Activated CD8-positive, alpha-beta memory T cell treated with anti-CD3 and anti-CD28 coated beads, Interleukin-2, amount 50 U/mL, for 4 hours (primary cell): Measurements from ENCODE around the gene DLG2.

Source experiments
- DNase-seq: peaks from one replicate; pipeline ENCODE4 v3.0.0-alpha.2; 2020

DLG2 gene

GRCh38 chr11:84297570-84297969 lies 1329.6 kb downstream of the DLG2 start:
- DNase-seq = no peak

DNA sequence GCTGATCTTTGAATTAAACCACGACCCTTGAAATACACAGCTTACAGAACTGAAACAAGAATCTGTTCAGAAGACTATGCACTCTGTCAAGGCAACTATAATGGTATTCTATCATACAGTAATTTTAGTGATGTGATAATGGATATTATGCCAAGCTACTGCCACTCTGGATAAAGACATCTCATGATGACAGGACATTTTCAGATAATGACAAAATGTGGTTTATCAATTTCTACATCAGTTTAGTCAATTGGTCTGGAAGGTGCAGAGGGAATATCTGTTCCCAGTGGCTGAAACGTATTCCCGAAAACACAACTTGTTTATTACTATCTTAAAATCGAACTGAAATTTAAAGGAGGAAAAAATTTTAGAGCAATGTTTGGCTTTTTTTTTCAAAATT lies 1331.3 kb downstream of the DLG2 start:
- no peak for DNase-seq

DNA sequence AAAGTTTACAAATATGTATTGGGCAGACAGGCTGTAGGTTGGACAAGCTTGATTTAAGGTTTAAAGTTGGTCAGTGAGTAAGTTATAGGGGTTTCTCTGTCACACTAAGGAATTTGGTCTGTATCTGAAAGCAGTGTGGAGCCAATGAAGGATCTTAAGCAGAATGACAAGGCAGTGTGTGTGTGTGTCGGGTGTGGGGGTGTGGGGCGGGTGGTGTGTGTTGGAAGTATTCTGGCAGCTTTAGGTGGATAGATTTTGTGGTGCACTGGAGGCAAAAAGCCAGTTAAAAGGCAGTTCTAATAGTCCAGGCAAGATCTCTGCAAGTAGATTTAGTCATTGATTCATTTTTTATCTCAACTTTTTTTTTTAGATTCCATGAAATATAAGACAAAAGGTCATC lies 1334.2 kb downstream of the DLG2 start:
- DNase-seq = no peak

DNA sequence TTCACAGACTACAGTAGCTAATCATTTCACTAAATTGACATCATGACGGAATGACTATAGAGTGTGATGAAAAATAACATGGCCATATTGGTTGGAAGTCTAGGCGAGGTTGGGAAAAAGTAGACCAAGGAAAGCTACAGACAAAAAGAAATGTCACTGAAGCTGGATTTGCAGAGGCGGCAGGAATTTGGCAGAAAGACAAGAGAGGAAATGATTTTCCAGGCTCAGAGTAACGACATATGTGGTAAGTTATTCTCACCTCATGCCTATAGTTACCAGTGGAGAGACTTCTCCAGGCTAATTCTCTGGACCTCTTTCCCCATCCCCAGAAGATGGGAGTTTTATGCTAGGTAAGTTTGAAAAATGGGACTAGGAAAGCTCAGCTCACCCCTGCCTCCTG lies 1335.1 kb downstream of the DLG2 start:
- no peak for DNase-seq

DNA sequence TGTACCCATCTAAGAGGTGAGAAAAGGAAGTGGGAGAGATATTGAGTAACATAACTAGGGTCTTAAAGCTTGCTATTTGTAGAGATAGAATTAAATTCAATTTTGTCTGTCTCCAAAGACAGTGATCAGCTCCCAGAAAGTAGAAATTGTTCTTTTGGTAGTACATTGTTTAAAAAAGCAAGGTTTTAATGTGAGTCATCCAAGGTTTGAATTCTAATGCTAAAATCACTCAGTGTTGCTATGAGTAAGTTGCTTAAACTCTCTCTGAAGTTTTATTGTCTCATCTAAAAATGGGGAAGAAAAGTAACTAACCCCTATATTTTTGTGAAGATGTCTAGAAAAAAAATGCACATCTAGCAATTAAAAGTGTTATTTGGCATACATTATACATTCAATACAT lies 1336.5 kb downstream of the DLG2 start:
- no peak for DNase-seq

- DNase-seq = no peak
These were observed 1337.7 kb downstream of the DLG2 start for GRCh38 chr11:84289381-84289906.

GRCh38 chr11:84273541-84273940 lies 1353.6 kb downstream of the DLG2 start:
- DNase-seq = no peak

DNA sequence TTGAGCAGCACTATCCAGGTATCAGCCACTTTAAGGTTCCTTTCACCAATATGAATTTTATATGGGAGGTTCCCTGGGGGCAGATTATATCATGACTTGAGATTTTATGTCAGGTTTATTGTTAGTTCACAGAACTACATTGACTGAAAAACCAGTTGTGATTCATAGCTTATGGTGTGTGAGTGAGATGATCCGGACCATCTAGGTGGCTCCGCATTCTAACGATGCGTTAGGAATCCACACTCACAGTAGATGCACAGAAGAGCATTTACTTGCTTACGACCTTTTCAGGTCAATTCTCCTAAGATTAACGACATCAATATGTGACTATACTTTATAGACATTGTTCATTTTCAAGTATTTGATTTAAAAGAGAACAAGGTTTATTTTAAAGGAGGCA lies 1356.7 kb downstream of the DLG2 start:
- no peak for DNase-seq

- no peak for DNase-seq
These were observed 1363.1 kb downstream of the DLG2 start for GRCh38 chr11:84264066-84264465.

DNA sequence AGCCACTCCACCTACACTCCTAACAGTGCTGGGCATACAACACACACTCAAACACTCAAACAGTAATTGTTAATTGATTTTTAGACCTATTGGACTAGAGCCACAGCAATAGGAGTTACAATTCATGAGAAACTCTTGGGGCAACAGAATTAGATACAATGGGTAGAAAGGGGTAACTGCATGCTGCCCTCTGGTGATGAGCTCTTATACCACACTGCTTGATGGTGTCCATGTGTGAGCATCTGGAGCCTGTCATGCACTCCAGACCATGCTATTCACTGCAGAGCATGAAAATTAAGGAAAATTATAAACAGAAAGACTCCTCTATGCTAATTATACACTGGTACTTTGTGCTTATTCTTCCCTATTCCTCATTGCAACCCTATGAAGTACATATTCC lies 1365.4 kb downstream of the DLG2 start:
- no peak for DNase-seq

DNA sequence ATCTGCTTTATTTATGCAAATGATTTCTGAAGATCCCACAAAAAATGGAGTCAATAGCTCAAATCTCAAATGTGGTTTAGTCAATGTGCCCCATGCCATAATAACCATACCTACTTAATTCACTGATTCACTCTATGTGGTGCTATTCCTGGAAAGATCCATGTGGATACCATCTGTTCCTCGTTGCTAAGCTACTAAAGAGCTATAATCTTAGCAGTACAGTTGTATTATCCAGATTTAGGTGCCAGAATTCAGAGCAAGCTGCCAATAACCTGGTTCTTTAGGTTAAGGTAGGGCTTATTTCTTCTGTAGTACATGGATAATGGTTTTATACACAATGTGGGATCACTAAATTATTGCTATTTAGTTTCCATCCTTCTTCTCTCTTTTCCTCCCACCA lies 1366.3 kb downstream of the DLG2 start:
- DNase-seq = no peak

GRCh38 chr11:84256618-84257017 lies 1370.5 kb downstream of the DLG2 start:
- no peak for DNase-seq

DNA sequence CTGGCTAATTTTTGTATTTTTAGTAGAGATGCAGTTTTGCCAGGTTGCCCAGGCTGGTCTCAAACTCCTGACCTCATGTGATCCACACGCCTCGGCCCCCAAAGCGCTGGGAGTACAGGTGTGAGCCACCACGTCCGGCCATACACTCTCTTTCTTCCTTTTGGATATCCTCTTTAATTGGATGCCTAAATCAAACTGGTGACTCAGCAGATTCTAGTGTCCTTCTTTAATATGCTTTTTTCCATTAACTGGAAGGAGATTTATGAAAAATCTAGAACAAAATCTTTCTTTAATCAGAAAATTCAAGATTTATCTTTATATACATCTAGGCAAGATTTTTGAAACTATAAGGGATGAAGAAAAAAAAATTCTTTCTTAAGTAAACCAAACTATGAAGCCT lies 1371.7 kb downstream of the DLG2 start:
- no peak for DNase-seq

DNA sequence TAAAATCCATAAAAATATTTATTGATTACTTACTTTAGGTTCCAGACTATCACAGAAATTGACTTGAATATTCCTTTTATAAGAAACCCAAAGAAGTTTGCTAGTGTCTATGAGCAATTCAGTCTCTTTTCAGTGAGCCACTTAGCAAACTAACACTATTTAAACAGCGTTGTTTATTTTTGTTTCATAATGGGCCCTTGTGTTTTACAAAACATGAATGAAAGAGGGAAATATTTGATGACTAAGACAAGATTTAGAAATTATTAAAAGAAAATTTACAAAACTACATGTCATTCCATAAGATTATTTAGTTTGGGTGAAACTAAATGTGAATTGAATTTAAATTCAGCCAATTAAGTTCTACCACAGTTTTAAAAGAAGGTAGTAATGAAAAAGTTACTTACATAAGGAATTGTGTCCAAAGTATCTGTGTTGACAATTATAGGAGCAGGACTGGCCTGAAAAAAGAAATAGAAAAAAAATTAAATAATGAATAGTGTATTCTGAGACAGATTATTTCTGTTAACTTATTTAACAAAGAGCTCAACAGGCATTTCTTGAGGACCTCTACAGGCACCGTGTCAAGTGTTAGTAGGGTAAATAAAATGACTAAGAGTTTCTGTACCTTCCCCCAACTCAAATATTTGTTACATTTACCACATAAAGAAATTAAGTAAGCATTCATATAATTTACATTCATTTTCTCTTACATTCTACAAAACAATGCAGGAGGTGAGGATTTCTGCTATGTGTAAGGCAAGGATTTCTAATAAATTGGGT lies 1376.1 kb downstream of the DLG2 start:
- no peak for DNase-seq

DNA sequence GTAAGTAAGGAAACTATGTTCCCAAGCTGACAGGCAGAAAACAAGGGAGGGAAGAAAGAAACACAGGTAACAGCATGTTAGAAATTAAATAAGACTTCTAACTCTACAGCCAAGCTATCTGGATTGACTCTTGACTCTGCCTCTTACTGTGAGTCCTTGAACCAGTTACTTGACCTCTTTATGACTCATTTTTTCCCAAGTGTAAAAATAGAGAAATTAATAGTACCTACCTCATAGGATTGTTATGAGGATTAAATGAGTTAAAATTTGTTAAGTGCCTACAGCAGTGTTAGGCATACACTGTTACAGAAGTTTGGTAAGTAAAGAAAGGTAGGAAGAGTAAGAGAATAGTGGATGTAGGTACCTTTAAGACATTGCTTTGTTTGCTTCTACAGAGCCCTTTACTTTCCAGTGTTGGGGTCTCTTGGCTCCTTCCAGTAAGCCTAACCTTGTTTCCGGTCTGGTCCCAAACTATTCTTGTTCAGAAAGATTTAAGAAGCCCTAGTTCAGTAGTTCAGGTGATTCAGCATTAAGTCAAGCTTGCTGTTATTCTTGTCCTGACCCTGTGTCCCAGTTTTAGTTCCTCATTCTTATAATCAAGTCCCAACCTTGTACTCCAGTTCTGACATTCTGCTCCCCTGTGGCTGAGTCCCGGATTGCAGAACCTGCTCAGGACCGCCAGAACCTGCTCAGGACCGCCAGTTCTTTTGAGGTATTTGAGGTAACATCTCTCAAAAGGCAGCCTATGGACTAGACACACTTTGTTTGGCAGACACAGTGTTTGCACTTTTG lies 1377.6 kb downstream of the DLG2 start:
- no peak for DNase-seq

DNA sequence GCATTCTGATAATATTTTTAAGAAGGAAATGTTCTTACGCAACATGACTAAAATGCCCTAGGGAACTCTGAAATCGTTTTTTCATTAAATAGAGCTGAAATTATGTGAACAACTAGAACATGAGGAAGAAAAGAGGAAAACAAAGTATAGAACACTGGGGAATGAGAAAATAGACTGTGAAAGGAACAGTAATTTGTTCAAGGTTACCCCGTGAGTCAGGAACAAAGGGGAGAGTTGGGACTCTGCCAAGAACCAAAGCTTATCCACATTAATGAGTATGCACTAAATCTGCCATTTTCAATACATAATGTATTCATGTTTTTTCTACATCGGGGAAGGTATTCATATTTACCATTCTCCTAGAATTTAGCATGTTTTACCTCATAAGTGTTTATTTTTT lies 1379.2 kb downstream of the DLG2 start:
- DNase-seq = no peak

- no peak for DNase-seq
These were observed 1380.0 kb downstream of the DLG2 start for GRCh38 chr11:84247129-84247528.

DNA sequence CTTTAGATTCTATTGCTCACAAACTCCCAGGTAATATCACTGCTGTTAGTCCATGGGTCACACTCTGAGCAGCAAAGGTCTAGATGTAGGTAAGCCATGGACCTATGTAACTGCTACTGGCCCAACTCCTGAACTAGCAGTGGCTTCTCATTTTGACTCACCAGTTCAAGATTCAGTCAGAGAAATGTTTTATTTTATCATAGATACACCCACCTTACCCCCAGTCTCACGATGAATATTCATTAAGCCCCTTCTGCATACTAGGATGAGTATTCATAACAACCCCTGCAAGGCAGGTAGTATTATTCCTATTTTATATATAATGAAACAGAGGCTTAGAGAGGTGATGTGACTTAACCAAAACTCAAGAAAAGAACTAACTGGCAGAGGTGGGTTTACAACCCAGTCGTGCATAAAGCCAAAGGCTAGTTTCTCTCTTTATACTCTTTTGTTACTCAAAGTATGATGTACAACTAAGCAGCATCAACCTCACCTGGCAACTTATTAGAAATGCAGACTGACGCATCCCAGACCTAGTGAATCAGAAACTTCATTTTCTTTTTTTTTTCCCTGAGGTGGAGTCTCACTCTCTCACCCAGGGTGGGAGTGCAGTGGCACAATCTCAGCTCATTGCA lies 1383.4 kb downstream of the DLG2 start:
- DNase-seq = no peak

DNA sequence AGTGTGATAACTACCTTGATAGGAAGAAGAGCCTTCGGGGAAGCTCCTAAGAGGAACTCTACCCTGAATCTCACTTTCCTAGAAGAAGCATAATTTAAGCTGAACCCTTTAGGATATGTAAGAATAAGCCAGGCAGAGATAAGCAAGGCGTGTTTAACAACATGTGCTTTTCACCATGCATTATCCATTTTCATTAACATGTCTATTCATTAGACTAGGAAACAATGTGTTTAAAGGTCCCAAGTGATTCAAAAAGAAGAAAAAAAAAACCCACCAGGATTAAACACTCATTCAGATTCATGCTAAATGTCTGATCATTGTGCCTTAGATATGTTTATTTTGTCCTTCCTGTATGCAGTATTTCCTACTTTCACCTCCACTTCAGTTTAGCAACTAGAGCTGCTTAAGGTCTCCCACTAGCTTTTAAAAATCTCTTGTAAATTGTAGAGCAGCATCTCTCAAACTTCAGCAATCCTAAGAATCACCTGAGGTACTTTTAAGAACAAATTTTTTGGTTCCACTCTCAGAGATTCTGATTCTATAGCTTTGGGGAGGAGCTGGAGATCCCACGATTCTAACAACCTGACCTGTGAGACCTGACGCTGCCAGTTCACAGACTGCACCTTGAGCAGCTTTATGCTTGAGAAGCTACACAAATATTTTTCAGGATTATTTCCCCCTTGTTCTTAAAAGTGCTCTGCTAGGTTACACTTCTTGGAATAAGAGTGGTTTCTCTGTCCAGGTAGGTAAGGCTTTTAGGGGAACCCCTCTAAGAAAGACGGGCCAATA lies 1385.6 kb downstream of the DLG2 start:
- DNase-seq = no peak

DNA sequence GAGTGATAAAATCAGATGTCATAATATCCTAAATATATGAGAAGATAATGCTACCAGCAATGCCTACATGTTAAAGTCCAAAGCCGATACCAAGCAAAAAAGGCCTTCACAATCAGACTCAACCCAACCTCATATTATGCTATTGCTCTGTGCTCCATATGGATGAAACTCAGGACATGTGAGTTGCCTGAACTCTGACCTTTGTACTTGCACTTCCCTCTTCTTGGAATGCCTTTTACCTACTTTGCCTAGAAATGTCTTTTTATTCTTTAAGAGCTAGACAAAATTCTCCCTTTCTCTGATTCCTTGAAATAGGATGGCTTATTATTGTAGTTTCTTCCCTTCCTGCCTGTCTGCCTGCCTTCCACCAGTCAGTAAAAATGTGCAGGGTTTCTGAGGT lies 1386.3 kb downstream of the DLG2 start:
- DNase-seq = no peak

GRCh38 chr11:84236436-84236835 lies 1390.7 kb downstream of the DLG2 start:
- DNase-seq = no peak

- no peak for DNase-seq
These were observed 1392.5 kb downstream of the DLG2 start for GRCh38 chr11:84234462-84235202.
